ENCODE data around the gene ETV7.

The ETV7 gene

GRCh38 chr6:36376183-36376582, 11.3 kb downstream of the ETV7 start:
- no peak overlapping the region for H3K4me3 ChIP-seq (ENCODE audit: low read length, poor library complexity, severe bottlenecking)
- no peaks in the 10 kb centered on the region for H3K27me3 ChIP-seq (ENCODE audit: insufficient read depth, low read length, poor library complexity, severe bottlenecking)
- H3K4me1 ChIP-seq (ENCODE audit: insufficient read depth, low read length, poor library complexity, severe bottlenecking) = no peaks in the 10 kb centered on the region
- H3K9me2 ChIP-seq (replicated peaks; ENCODE audit: low read depth, low read length) = no peaks in the 10 kb centered on the region
- no peak overlapping the region for H3K4me2 ChIP-seq (ENCODE audit: low read depth, low read length, poor library complexity, severe bottlenecking)
- H4K20me1 ChIP-seq (ENCODE audit: insufficient read depth, low read length, poor library complexity, severe bottlenecking) = no peaks in the 10 kb centered on the region
- TF ChIP-seq CTCF (conservative IDR thresholded peaks at IDR 0.05; ENCODE audit: low read length) (no peak), EZH2phosphoT487 (IDR thresholded peaks at IDR 0.05; ENCODE audit: borderline replicate concordance) (no peak)
- H3F3A ChIP-seq (ENCODE audit: low read depth) = no peaks in the 10 kb centered on the region
- H3K36me3 ChIP-seq (ENCODE audit: insufficient read depth, low read length) = no peaks in the 10 kb centered on the region
- H3K9ac ChIP-seq (ENCODE audit: low read depth, low read length, poor library complexity, severe bottlenecking) = no peak overlapping the region
- H3K79me2 ChIP-seq (ENCODE audit: insufficient read depth, low read length) = no peaks in the 10 kb centered on the region
- H3K9me3 ChIP-seq (ENCODE audit: insufficient read depth, low read depth, low read length) = no peaks in the 10 kb centered on the region
- H2AFZ ChIP-seq (ENCODE audit: low read length) = no peak overlapping the region

DNA sequence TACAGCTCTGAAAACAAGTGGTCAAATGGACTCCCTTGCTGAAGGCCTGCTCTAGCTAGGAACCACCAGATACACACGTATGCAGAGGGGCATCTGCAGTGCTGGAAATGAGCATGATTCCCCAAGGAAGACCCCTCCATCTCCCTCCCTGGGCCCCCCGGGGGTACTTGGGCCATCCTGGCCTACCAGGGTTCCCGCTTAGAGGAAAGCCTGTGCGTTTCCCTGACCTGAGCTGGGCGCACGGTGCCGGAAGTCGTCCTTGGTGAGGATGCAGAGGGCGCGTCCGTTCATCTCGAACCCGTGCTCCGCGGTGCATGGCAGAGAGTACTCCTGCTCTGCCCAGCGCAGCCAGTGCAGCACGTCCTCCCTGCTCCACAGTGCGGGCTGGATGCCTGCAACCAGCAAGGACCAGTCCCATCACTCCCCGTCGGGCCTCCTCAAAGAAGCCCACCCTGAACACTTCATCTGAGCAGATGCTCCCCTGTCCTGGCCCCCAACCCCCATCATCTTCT, 11.8 kb downstream of the ETV7 start:
- H4K20me1 ChIP-seq (ENCODE audit: insufficient read depth, low read length, poor library complexity, severe bottlenecking) = no peaks in the 10 kb centered on the region
- no peaks in the 10 kb centered on the region for H3K27me3 ChIP-seq (ENCODE audit: insufficient read depth, low read length, poor library complexity, severe bottlenecking)
- H3K9me3 ChIP-seq (ENCODE audit: insufficient read depth, low read depth, low read length) = no peaks in the 10 kb centered on the region
- no peak overlapping the region for H3K9ac ChIP-seq (ENCODE audit: low read depth, low read length, poor library complexity, severe bottlenecking)
- H3K4me3 ChIP-seq (ENCODE audit: low read length, poor library complexity, severe bottlenecking) = no peak overlapping the region
- no peaks in the 10 kb centered on the region for H3K9me2 ChIP-seq (replicated peaks; ENCODE audit: low read depth, low read length)
- H2AFZ ChIP-seq (ENCODE audit: low read length) = no peak overlapping the region
- H3F3A ChIP-seq (ENCODE audit: low read depth) = no peaks in the 10 kb centered on the region
- TF ChIP-seq EZH2phosphoT487 (IDR thresholded peaks at IDR 0.05; ENCODE audit: borderline replicate concordance) = no peak
- no peak for TF ChIP-seq CTCF (conservative IDR thresholded peaks at IDR 0.05; ENCODE audit: low read length)
- no peaks in the 10 kb centered on the region for H3K79me2 ChIP-seq (ENCODE audit: insufficient read depth, low read length)
- H3K4me2 ChIP-seq (ENCODE audit: low read depth, low read length, poor library complexity, severe bottlenecking) = no peak overlapping the region
- H3K36me3 ChIP-seq (ENCODE audit: insufficient read depth, low read length) = no peaks in the 10 kb centered on the region
- H3K4me1 ChIP-seq (ENCODE audit: insufficient read depth, low read length, poor library complexity, severe bottlenecking) = no peaks in the 10 kb centered on the region

GRCh38 chr6:36374972-36375371, 12.5 kb downstream of the ETV7 start:
- H2AFZ ChIP-seq (ENCODE audit: low read length) = no peak overlapping the region
- H3K79me2 ChIP-seq (ENCODE audit: insufficient read depth, low read length) = no peaks in the 10 kb centered on the region
- H3K9me2 ChIP-seq (replicated peaks; ENCODE audit: low read depth, low read length) = no peaks in the 10 kb centered on the region
- no peaks in the 10 kb centered on the region for H3K9me3 ChIP-seq (ENCODE audit: insufficient read depth, low read depth, low read length)
- no peak overlapping the region for H3K4me3 ChIP-seq (ENCODE audit: low read length, poor library complexity, severe bottlenecking)
- no peaks in the 10 kb centered on the region for H3K36me3 ChIP-seq (ENCODE audit: insufficient read depth, low read length)
- H4K20me1 ChIP-seq (ENCODE audit: insufficient read depth, low read length, poor library complexity, severe bottlenecking) = no peaks in the 10 kb centered on the region
- no peak overlapping the region for H3K9ac ChIP-seq (ENCODE audit: low read depth, low read length, poor library complexity, severe bottlenecking)
- no peaks in the 10 kb centered on the region for H3F3A ChIP-seq (ENCODE audit: low read depth)
- no peak overlapping the region for H3K4me2 ChIP-seq (ENCODE audit: low read depth, low read length, poor library complexity, severe bottlenecking)
- H3K4me1 ChIP-seq (ENCODE audit: insufficient read depth, low read length, poor library complexity, severe bottlenecking) = no peaks in the 10 kb centered on the region
- no peak for TF ChIP-seq EZH2phosphoT487 (IDR thresholded peaks at IDR 0.05; ENCODE audit: borderline replicate concordance)
- no peak for TF ChIP-seq CTCF (conservative IDR thresholded peaks at IDR 0.05; ENCODE audit: low read length)
- H3K27me3 ChIP-seq (ENCODE audit: insufficient read depth, low read length, poor library complexity, severe bottlenecking) = no peaks in the 10 kb centered on the region

Data from Loucy (cell line).